ENCODE data around the gene GPD2.
A peak's percentile ranks its signal among the peaks of the same experiment; 100 is the strongest.

The GPD2 gene

GRCh38 chr2:156581280-156581679 is 145.1 kb downstream of the GPD2 start:
- FAIRE-seq (no peak), DNase-seq (ENCODE audit: insufficient read length, low spot score) (no peak)
- TF ChIP-seq CTCF (IDR thresholded peaks at IDR 0.05; ENCODE audit: insufficient read depth, missing control alignments), result no peak

GRCh38 chr2:156585457-156585856 is 149.3 kb downstream of the GPD2 start:
- TF ChIP-seq CTCF (IDR thresholded peaks at IDR 0.05; ENCODE audit: insufficient read depth, missing control alignments), result no peak
- DNase-seq (ENCODE audit: insufficient read length, low spot score), result no peak
- peak; percentile 6 for FAIRE-seq

- no peak for FAIRE-seq
- DNase-seq (ENCODE audit: insufficient read length, low spot score), result no peak
- no peak for TF ChIP-seq CTCF (IDR thresholded peaks at IDR 0.05; ENCODE audit: insufficient read depth, missing control alignments)
These were observed 150.4 kb downstream of the GPD2 start for GRCh38 chr2:156586621-156587020.

GRCh38 chr2:156589381-156590079 is 153.4 kb downstream of the GPD2 start:
- DNase-seq (ENCODE audit: insufficient read length, low spot score), result no peak
- FAIRE-seq, result peak; percentile 80
- peak; percentile 60 for TF ChIP-seq CTCF (IDR thresholded peaks at IDR 0.05; ENCODE audit: insufficient read depth, missing control alignments)

GRCh38 chr2:156590085-156590739 is 154.0 kb downstream of the GPD2 start:
- FAIRE-seq (no peak), DNase-seq (ENCODE audit: insufficient read length, low spot score) (no peak)
- TF ChIP-seq CTCF (IDR thresholded peaks at IDR 0.05; ENCODE audit: insufficient read depth, missing control alignments), result no peak

- DNase-seq (ENCODE audit: insufficient read length, low spot score) (no peak), FAIRE-seq (no peak)
- no peak for TF ChIP-seq CTCF (IDR thresholded peaks at IDR 0.05; ENCODE audit: insufficient read depth, missing control alignments)
These were observed 156.8 kb downstream of the GPD2 start for GRCh38 chr2:156592809-156593593.

All from D721Med (cell line).